ENCODE measurements around the gene ZDHHC22.

ZDHHC22 gene

DNA sequence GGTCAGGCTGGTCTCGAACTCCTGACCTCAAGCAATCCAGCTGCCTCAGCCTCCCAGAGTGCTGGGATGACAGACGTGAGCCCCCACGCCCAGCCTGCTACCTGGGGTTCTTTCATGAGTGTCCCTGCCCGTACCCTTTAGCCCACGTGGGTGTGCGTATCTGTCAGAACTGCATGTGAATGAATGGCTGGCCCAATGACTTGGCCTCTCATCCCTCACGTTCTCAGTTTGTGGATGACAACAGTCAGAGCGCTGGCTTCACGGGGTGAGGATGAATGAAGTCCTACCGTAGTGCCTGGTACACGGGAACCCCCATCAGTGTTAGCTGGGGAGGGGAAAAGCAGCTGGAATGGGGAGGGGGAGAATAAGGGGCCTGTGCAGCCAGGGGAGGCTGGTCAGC, 16.1 kb upstream of the ZDHHC22 start:
- no peak for DNase-seq (ENCODE audit: low read depth in 2 of 2)

DNA sequence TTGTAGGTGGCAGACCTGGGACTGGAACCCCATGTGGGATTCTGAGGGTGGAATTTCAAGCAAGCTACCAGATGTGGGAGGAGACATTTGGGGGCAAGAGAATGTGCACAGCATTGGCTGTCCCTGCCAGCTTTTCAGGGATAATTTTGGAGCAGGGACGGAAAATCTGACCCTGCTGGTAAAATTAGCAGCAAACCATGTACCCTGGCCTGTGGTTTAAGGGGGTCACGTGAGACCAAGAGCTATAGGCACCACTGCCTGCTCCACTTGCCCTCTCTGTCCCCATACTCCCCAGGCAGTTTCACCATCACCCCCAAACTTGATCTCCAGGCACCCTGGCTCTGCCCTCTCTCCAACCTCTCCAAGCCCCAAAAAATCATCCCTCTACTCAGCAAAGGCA, 13.5 kb upstream of the ZDHHC22 start:
- no peak for DNase-seq (ENCODE audit: low read depth in 2 of 2)

DNA sequence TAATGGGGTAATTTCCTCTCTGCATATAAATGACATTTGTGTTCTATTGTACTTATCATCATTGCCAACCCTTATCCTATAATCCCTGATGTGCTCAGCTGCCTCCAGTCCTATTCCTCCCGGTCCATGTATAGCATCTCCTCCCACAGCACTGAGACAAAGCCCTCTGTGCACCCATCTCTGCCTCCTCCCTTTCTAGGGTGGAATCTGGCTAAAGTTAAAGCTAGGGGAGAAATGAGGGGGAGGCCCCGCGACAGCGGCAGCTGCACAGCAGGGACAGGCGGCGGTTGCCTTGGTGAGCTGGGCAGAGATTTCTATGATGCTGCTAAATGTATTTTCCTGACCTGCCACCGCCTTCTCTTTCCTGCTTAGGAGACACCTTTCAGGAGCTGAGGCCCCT, 12.8 kb upstream of the ZDHHC22 start:
- no peak for DNase-seq (ENCODE audit: low read depth in 2 of 2)

DNA sequence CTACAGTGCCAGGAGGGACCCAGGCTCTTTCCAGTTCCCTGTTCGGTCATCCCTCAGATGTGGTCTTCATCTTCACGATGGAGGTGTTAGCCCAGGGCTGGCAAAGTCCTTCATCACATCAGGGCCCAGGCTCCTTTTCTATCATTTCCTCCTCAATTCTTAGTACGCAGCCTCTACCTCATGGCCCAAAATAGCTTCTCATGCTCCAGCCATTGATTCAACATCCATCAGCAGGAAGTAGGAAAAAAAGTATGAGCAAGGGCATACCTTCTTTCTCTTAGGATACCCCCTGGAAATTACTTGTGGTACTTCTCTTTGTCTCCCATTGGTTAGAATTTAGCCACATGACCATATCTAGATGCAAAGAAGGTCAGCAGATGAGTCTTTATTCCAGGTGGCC, 12.2 kb upstream of the ZDHHC22 start:
- no peak for DNase-seq (ENCODE audit: low read depth in 2 of 2)

DNA sequence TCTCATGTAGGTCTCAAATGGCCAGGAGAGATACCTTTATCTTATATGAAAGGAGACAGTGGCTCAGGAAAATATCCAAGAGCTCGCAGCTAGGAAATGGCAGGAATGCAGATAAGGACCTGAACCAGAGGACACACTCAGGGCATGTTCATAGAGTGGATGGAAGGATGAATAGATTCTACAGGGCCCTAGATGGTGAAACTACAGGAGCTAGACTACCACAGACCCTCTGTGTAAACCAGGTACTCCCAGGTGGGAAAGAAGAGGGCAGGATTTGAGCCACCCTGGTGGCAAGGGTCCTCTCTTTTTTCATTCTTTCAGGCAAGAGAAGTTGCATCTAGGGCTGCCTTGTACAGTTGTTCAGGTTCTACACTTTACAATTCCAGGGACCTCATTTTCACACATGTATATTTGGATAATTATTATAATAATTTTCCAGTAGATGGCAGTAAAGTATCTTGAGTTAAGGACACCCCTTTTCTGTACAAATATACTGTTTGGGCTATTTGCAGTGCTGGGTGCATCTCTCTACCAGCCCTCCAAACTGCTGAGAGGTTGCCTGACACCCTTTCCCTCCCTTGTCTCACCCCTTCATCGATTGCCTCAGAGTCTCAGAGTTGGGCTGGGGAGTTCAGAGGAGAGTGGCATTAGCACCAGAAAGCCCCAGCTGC, 10.5 kb upstream of the ZDHHC22 start:
- DNase-seq (ENCODE audit: low read depth in 2 of 2) = no peak

DNA sequence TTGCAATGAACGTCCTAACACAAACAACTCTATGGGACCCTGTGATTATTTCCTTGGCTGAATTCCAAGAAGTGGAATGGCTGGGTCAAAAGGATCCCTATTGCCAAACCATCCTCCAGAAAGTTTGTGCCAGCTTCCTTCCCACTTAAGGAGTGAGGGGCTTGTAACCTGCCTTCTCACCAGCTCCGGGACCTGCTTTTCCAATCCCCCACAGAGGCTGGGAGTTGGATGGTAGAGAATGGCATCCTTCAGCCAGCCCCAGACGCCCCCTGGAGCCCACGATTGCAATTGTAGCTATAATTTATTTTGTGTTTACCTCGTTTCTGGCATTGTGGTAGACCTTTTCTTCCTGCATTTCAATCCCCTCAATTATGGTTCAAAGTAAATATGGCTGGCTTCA, 9.7 kb upstream of the ZDHHC22 start:
- no peak for DNase-seq (ENCODE audit: low read depth in 2 of 2)

DNA sequence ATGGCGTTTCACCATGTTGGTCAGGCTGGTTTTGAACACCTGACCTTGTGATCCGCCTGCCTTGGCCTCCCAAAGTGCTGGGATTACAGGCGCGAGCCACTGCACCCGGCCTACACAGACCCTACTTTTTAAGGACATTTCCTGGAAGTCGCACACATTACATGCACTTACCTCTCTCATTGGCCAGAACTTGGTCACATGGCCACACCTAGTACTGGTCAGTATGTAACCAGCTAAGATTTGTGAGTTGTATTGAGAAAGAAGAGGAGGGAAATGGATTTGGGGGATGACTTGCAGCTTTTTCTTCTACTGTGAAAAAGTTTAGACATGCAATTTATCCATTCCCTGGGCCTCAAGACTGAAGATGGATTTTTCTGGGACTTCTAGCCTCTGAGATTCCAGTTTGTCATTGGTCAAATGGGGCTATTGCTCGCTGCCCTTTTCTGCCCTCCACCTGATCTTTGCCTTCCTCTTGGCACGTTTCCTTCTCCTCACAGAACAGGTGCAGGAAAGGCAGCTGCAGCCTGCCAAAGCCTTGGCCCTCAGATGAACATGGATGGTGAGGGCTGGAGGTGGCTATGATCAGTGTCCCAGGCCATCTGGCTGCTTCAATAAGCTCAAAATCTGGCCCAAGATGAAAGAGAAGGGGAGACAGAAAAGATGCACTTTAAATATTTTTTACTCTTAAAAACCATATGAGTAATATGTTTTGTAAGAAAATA, 7.1 kb upstream of the ZDHHC22 start:
- DNase-seq (ENCODE audit: low read depth in 2 of 2) = no peak

DNA sequence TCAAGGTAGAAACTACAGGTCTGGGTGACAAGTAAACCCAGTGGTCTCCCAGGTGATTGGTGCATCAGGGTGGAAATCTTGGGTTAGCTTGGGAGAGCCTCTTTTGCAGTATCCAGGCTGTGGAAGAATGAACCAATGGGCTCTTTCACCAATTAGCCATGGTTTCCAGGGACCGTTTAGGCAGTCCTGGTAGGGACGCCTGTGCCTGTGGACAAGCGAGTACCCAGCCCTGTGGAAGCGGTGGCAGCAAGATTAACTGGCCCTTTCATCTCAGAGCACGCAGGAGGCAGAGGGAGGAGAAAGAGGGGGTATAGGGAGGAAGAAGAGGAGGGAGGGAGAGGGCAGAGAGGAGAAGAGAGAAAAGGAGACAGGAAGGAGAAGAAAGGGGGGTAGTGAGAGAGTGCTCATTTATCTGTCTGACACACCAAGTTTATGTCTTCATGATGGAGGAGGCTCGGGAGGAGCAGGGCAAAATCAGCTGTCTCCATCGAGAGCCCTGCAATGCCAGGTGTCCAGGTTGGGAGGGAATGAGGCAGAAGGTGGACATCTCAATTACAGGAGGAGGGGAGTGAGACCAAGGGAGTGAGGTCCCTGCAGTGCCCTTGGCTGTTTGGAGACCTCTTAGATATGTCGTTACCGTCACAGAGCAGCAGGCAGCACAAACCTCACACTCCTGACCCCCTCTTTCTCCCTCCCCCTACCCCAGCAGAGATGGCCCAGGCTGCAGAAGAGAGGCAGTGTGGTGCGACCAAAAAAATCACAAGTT, 4.6 kb upstream of the ZDHHC22 start:
- DNase-seq (ENCODE audit: low read depth in 2 of 2) = no peak

DNA sequence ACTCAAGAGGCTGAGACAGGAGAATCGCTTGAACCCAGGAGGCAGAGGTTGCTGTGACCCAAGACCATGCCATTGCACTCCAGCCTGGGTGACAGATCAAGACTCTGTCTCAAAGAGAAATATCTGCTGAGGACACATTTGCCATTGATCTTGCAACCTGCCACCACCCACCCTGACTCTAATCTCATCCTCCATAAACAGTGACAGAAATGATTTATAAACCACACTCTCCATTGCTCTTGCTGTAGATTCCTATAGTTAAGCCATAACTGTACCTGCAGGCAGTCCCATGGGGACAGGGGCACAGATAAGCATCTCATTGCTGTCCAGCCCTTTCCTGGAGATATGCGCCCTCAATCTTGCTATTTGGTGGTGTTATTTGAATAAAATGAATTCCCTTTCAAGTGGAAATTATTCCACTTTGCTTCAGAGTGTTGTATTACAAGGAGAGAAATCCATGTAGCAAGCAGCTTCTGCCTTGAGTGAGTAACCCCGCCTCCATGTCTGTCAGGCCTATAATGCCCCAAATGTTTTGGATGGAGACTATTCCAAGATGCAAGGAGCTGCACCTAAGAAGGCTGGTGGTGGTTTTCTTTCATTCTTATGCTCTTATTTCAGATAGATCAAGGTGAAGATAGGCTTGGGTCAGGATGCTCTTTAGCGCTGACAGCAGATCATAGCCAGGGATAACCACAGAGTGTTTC, 3.0 kb upstream of the ZDHHC22 start:
- DNase-seq (ENCODE audit: low read depth in 2 of 2) = no peak

DNA sequence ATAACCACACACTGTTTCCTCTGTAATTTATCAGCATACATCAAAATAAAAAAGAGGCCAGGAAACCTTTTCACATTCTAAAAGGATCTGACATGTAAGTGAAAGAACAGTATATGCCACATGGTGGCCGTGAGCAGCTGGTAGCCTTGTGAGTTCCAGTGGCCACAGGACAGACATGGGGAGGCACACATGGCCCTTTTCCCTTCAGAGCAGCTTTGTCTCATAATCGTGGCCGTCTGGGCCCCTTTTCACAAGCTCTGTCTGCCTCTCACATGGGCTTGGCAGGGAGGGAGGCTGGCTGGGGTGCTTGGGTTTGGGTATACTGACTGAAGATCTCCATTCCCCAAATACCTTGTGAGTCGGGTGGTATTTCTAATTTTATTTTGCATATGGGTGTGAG, 1.5 kb upstream of the ZDHHC22 start:
- DNase-seq (ENCODE audit: low read depth in 2 of 2) = no peak

DNA sequence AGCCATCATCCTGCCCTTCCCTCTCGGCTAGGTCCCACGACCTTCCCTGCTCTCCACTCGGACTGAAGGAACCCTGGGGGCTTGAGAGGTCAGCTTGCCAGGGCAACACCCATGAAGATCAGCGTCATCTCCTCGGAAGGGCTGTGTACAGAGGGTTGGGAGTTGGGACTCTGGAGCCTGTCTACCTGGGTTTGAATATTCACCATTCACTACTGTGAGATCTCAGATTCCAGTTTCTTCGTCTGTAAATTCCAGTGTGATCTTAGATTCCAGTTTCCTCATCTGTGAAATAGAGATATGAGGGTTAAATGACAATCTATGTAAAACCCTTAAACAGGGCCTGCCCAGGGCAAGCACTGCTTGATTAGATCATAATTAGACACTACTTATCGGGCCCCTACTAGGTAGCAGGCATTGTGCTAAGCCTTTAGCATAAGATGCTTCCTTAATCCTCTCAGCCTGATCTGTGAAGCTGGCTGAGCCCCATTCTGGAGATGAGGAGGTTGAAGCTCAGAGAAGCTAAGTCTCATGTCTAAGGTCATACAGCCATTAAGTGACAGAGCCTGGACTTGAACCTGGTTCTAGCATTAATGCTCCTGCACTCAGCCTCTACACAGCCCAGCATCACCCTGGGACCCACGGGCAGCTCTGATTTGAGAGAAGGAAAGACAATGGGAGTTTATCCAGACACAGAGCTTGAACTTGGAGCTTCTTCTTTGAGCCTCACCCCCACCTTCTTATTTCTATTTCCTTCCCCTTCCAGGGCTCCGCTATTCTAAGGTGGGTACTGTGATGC, 612 bp upstream of the ZDHHC22 start:
- DNase-seq (ENCODE audit: low read depth in 2 of 2) = no peak

DNA sequence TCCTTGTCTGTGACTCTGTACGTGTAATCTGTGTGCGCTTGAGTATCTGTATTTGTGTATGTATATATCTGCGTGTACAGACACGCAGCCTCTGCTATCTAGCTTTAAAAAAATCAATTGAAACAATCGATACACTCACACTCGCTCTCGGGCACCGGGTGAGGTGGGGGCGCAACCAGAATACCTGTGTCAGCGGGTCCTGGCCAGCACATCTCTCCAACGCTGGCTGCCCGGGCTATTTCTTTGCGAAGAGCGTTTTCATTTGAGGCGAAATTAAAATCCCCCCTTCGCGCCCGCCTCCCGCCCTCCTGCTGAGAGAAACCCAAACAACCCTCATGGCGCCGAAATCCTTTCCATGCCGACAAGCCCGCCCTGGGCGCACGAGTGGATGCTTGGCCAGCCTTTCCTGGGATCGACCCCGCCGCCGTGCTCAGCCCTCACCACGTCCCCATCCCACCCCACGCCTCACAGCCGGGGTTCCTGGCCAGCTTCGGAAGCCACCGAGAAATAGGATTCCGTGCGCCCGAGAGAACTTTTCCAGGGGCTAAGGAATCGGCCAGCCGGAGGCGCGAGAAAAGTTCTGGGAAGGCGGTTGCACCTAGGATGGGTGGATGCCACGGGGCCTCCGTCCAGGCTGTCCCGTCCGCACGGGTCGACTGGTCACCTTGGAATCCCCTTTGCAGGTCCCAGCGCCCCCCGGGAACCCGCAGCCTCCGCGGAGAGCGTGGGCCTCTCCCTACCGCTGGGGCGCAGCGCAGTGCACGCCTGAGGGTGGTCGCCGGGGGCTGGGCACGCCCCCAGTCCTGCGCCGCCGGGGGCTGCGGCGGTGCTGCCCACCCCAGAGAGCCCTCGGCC, 1.0 kb downstream of the ZDHHC22 start:
- no peak for DNase-seq (ENCODE audit: low read depth in 2 of 2)

DNA sequence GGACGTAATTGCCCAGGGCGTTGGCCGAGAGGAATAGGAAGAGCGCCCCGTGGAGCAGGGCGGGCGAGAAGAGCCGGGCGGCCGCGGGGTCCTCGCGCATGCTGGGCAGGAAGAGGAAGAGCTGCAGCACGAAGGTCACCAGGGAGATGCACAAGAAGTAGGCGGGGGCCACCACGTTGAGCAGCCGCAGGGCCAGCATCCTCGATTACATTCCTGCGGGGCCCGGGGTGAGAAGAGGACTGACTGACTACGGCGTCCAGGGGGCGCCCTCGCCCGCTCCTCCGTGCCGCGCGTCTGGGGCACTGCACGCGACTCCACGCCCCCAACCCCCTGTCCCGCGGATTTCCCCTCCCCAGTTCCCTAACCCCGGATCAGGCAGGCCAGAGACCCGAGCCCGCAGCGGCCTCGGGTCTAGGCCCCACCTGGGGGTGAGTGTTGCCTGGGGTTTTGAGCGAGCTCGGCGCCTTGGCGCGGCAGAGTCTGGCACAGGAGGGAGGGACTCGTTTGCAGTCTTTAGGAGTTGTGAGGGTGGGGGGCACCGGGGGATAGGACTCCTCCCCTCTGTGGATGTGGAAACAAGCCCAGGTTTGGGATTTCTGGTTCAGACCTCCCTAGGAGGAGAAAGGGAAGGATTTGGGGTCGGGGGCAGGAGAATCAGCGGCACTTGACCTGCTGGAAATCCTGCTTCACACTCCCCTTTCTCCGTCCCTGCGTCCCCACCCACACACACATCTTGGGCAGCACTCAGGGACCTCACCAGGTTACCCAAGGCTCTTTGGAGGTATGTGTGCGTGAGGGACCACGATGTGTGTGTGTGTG, 1.8 kb downstream of the ZDHHC22 start:
- DNase-seq (ENCODE audit: low read depth in 2 of 2) = peak; percentile 33 to 47

DNA sequence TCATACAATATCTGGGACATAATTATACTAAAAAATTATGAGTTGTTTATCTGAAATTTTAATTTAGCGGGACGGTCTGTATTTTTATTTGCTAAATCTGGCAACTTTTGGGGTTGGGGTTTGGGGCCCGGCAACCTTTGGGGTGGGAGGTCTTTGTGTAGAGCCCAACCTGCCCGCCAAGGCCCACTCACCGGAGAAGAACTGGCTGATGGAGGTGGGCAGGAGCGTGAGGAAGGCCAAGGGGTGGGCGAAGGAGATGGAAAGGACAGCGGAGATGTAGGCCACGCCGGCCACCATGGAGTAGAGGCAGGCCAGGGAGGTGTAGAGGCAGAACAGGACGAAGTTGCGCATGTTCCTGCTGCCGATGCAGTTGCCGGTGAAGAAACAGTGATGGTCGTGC, 2.6 kb downstream of the ZDHHC22 start:
- no peak for DNase-seq (ENCODE audit: low read depth in 2 of 2)

DNA sequence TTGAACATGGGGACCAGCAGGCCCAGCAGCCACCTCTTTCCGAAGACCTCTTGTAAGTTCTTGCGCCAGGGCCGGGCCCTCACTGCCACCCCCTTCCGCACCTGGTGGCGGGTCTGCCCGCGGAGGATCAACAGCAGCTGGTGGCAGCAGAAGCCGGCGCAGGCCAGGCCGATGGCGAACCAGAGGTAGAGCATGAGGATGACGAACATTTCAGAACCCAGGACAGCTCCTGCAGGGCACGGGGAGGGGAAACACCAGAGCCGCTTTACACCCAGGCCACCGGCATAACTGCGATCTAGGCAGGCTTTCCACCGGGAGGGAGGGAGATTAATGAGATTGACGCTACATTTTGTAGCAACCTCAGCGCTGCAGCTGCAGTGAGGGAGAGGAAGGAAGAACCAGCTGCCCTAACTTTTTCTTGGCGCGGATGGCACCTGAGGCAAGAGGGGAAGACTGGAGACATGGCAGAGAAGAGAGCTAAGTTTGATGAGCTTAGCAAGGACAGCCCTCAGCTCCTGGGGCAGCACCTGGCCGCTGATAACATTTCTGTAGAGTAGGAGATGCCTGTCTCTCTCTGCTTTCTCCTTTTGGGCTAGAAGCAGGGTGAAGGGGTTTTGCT, 7.8 kb downstream of the ZDHHC22 start:
- DNase-seq (ENCODE audit: low read depth in 2 of 2) = peak; percentile 35 to 61

DNA sequence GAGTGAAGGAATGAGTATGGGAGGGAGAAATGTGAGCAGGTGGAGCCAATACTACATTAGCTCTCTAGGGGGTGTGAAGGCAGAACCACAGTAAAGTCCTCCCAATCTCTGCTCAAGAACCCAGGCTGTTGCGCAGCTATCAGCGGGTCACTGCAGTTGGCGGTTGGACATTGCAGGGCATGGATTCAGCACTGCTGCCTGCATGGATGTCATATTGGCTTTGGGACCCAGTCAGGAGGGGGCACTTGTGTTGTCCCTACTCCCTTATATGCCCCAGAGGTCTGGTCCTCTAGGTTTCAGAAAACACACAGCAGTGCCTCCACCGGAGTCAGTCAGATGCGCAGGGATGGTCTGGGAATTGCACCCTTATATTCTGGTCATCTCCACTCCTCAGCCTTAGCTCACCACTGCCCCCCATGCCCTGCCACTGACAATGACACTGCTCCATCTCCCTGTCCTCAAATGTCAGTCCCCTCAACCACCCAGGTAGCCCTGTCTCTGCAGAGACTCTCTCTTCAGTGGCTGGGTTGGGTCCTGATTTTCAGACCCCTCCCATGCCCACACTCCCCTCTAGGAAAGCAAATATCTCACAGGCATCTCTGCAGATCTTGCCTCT, 9.6 kb downstream of the ZDHHC22 start:
- no peak for DNase-seq (ENCODE audit: low read depth in 2 of 2)

DNA sequence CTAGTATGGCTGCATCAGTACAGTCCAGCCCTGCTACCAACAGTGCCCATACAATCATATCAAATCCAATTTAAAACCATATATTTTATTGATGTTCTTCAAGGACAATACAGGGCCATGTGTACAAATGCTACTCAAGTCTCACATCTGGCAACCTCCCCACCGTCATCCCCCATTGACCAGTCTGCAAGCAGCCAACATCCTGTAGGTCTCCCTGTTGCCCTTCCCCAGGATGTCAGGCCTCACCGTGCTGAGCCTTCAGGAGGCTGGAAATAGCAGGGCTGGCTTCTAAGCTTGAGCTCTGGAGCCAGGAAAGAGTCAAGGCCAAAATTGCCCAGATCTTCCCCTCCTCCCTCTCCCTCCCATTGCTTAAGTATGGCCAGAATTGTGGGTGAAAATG, 10.4 kb downstream of the ZDHHC22 start:
- DNase-seq (ENCODE audit: low read depth in 2 of 2) = no peak

DNA sequence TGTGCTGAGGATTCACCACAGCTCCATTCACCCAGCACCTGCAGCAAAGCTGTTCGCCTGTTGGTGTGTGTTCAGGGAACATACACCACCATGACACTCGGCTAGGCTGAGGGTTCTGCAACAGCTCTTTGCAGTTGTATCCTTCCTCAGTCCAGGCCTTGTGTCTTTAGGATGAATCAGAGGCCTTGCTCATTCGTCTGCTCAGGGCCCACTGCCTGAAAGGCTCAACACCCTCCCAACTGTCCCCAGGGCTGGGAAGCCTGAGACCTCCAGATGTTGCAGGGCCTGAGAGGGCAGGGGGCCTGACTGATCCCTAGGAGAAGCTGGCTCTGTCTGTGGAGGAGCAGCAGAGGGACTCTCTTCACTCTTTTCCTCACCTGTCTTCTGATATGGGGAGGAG, 11.2 kb downstream of the ZDHHC22 start:
- DNase-seq (ENCODE audit: low read depth in 2 of 2) = no peak

DNA sequence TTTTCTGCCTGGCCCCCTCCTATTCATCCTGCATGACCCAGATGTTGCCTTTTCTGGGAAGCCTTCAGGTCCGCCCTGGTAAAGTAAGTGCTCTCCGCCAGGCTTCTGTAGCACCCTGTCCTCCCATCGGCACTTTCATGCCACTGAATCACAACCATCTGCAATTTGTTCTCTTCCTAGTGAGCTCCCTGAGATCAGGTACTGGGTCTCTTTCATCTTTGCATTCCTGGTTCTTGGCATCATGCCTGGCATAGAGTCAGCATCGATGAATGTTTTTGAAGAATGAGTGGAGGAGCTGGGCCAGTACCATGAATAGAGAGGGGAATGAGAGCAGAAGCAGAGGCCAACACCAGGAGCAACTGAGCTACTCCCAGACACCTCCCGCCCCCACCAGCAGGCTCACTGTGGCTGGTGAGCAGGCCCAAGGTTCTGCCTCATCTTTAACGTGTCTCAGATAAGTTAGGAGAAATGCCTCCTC, 13.1 kb downstream of the ZDHHC22 start:
- no peak for DNase-seq (ENCODE audit: low read depth in 2 of 2)

Measured in stimulated activated CD4-positive, alpha-beta T cell treated with anti-CD3 and anti-CD28 coated beads, Interleukin-15, amount 100 ng/mL, for 48 hours (primary cell).